Endothelial cell of umbilical vein (primary cell): ENCODE results near the gene GJB2.

Experiments
- CTCF ChIP-seq, 2 donors: IDR thresholded peaks; 1 replicate in 1 of 2; 2 replicates in 1 of 2; pipeline ENCODE4 v1.5.1; 2011; ENCODE audit warnings: low read length in 2 of 2, mild to moderate bottlenecking in 2 of 2, moderate library complexity in 2 of 2, control low read depth in 1 of 2, inconsistent platforms in 1 of 2, low read depth in 1 of 2; ENCODE audit not compliant: insufficient read depth in 1 of 2; ENCODE audit errors: extremely low read depth in 1 of 2
- EZH2 ChIP-seq: IDR thresholded peaks from 2 replicates; pipeline ENCODE4 v1.6.1; 2012; ENCODE audit warnings: borderline replicate concordance, low read depth, mild to moderate bottlenecking, moderate library complexity, low read length, inconsistent platforms; ENCODE audit not compliant: severe bottlenecking
- MAX ChIP-seq: IDR thresholded peaks from 2 replicates; pipeline ENCODE4 v1.6.1; 2011; ENCODE audit not compliant: insufficient read depth, insufficient read length
- MYC ChIP-seq: IDR thresholded peaks from one replicate; pipeline ENCODE4 v1.6.1; 2011; ENCODE audit warnings: mild to moderate bottlenecking, low read depth, low read length
- POLR2A ChIP-seq: IDR thresholded peaks from 2 replicates; pipeline ENCODE4 v1.6.1; 2012; ENCODE audit warnings: low read depth, mild to moderate bottlenecking, control low read depth, low read length
- POLR2AphosphoS5 ChIP-seq: IDR thresholded peaks from 2 replicates; pipeline ENCODE4 v1.6.1; 2012; ENCODE audit warnings: low read depth, mild to moderate bottlenecking, control low read depth, low read length, moderate library complexity; ENCODE audit not compliant: insufficient read depth

- no peak for TF ChIP-seq MYC
- TF ChIP-seq POLR2AphosphoS5: no peak
- no peak for TF ChIP-seq EZH2
- TF ChIP-seq CTCF (IDR thresholded peaks at IDR 0.05; ENCODE audit: extremely low read depth in 1 of 2, insufficient read depth in 1 of 2, low read depth in 1 of 2, low read length in 2 of 2): no peak
- no peak for TF ChIP-seq MAX
- TF ChIP-seq POLR2A: no peak
Measured at GRCh38 chr13:20222553-20222952, 29.8 kb upstream of the GJB2 start.
